A673 (cell line): ENCODE measurements around the gene TRABD2A. TPM values are rescaled to one million over a fixed set of nuclear protein-coding genes. Genes with fewer than 3 reads are reported as not detected.

ENCODE experiments used
- BruUV-seq: library from RNA; stranded (reverse); fragments of 400-500 nt; replicated peaks from 2 replicates; lab custom pipeline; 2021; lab: Mats Ljungman, UMichigan
- CTCF ChIA-PET: fragments of 300-600 bp; sonication (Branson Sonifier 250); formaldehyde crosslinking; loops from one replicate; lab custom pipeline; 2022; ENCODE audit warnings: antibody characterized with exemption; lab: Charles Lee
- POLR2A ChIA-PET: fragments of 300-600 bp; sonication (Branson Sonifier 250); formaldehyde crosslinking; loops from one replicate; lab custom pipeline; 2022; ENCODE audit warnings: antibody characterized with exemption; ENCODE audit not compliant: low non-redundant PET; lab: Charles Lee
- DNase-seq: peaks from one replicate; pipeline ENCODE4 v3.0.0-alpha.2; 2015; ENCODE audit warnings: low spot score
- H3K27ac ChIP-seq: fragments of 200-600 bp; sonication (generic); 2 replicates; pipeline ENCODE4 v1.5.1; 2016; ENCODE audit warnings: mixed run types, low read depth, mild to moderate bottlenecking, mixed read lengths, antibody characterized with exemption, low read length; ENCODE audit not compliant: poor library complexity, severe bottlenecking
- H3K27me3 ChIP-seq: fragments of 200-600 bp; sonication (generic); replicated peaks from 2 replicates; pipeline ENCODE4 v1.6.1; 2017; ENCODE audit warnings: mixed run types, low read depth, mild to moderate bottlenecking, mixed read lengths, antibody characterized with exemption, low read length; ENCODE audit not compliant: insufficient read depth, poor library complexity
- H3K36me3 ChIP-seq: fragments of 200-600 bp; sonication (generic); 2 replicates; pipeline ENCODE4 v1.6.1; 2016; ENCODE audit warnings: mixed run types, mild to moderate bottlenecking, mixed read lengths, antibody characterized with exemption, low read length; ENCODE audit not compliant: insufficient read depth, poor library complexity, severe bottlenecking
- H3K4me1 ChIP-seq: fragments of 200-600 bp; sonication (generic); 2 replicates; pipeline ENCODE4 v1.6.1; 2017; ENCODE audit warnings: mixed run types, mild to moderate bottlenecking, mixed read lengths, antibody characterized with exemption, low read length; ENCODE audit not compliant: insufficient read depth, poor library complexity, severe bottlenecking
- H3K4me3 ChIP-seq: fragments of 200-600 bp; sonication (generic); 2 replicates; pipeline ENCODE4 v1.5.1; 2016; ENCODE audit warnings: low read depth, mixed run types, mild to moderate bottlenecking, mixed read lengths, low read length; ENCODE audit not compliant: poor library complexity, severe bottlenecking
- H3K9me3 ChIP-seq: fragments of 200-600 bp; sonication (generic); 2 replicates; pipeline ENCODE4 v1.6.1; 2016; ENCODE audit warnings: mixed run types, low read depth, mild to moderate bottlenecking, mixed read lengths, antibody characterized with exemption, low read length; ENCODE audit not compliant: poor library complexity, severe bottlenecking
- EZH2 ChIP-seq: fragments of 200-600 bp; sonication (generic); IDR thresholded peaks from 2 replicates; pipeline ENCODE4 v1.6.1; 2017; ENCODE audit warnings: borderline replicate concordance, low read depth, mild to moderate bottlenecking, mixed read lengths, antibody characterized with exemption, low read length; ENCODE audit not compliant: poor library complexity, severe bottlenecking
- intact Hi-C: fragments of 100-400 bp; cut with micrococcal nuclease; formaldehyde crosslinking; loops from one replicate; pipeline ENCODE4 v1.10.0; 2022; ENCODE audit not compliant: unreplicated experiment
- total RNA-seq: library from RNA; stranded (reverse); gene quantifications from 2 replicates; pipeline ENCODE4 v1.2.3, GENCODE V29; 2021
- TF ChIP-seq, protein P1 (sequence below): fragments of 300-800, 200-600 bp; sonication (generic); conservative IDR thresholded peaks from 2 replicates; pipeline ENCODE4 v1.5.1; 2017; ENCODE audit warnings: low read depth, mild to moderate bottlenecking, antibody characterized with exemption, low read length, moderate library complexity, mixed read lengths

Gene TRABD2A
- total RNA-seq, 1 experiment from 2014 or later, result 0.67 TPM

DNA sequence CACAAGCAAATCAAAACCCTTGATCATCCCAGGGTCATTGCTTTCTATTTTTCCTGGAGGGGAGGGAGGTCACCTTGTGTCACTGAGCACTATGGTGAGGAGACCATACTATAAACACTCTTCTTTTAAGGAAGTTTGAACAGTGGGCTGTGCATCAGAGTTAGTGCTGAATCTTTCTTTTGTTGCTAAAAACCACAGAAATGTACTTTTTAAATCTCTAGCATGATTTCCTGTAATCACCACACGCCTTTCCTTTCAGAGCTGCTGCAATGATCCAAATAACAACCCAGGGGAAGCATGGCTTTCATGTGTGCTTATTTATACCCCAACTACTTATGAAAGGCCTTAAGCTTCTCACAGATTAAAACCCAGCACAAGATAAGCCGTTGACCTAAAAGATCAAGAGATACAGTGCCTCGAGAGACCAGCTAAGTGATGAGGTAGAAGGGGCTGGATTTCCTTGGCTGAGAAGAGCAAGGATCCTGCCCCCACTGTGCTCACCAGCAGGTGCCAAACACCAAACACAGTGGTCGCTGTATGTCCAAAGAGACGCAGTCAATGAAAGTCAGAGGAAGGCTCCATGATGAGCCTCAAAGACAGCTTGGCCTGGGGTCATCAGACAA, 34.7 kb downstream of the TRABD2A start:
- ChIA-PET POLR2A (no interaction called here), CTCF (no interaction called here)

DNA sequence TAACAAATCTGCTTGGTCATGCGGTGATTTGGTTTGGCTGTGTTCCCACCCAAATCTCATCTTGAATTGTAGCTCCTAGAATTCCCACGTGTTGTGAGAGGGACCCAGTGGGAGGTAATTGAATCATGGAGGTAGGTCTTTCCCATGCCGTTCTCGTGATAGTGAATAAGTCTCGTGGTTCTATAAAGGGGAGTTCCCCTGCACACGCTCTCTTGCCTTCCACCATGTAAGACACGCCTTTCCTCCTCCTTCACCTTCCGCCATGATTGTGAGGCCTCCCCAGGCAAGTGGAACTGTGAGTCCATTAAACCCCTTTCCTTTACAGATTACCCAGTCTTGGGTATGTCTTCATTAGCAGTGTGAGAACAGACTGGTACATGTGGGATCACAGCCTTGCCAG, 36.7 kb downstream of the TRABD2A start:
- POLR2A ChIA-PET, result no interaction called here
- DNase-seq, result no peak
- Histone ChIP-seq H3K27me3 (peaks cover 3% of the 10 kb centered on the region), H3K9me3 (no peaks in the 10 kb centered on the region), H3K27ac (no peak overlapping the region), H3K4me3 (no peak overlapping the region), H3K36me3 (no peaks in the 10 kb centered on the region), H3K4me1 (no peaks in the 10 kb centered on the region)
- CTCF ChIA-PET, result no interaction called here
- TF ChIP-seq, protein P1, sequence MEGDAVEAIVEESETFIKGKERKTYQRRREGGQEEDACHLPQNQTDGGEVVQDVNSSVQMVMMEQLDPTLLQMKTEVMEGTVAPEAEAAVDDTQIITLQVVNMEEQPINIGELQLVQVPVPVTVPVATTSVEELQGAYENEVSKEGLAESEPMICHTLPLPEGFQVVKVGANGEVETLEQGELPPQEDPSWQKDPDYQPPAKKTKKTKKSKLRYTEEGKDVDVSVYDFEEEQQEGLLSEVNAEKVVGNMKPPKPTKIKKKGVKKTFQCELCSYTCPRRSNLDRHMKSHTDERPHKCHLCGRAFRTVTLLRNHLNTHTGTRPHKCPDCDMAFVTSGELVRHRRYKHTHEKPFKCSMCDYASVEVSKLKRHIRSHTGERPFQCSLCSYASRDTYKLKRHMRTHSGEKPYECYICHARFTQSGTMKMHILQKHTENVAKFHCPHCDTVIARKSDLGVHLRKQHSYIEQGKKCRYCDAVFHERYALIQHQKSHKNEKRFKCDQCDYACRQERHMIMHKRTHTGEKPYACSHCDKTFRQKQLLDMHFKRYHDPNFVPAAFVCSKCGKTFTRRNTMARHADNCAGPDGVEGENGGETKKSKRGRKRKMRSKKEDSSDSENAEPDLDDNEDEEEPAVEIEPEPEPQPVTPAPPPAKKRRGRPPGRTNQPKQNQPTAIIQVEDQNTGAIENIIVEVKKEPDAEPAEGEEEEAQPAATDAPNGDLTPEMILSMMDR, result no peak
- no peak for TF ChIP-seq EZH2
- intact Hi-C loops, result no loop called here
- BruUV-seq, result no TSS peak

More for the DNA sequence above, 34.7 kb downstream of the TRABD2A start:
- Histone ChIP-seq H3K4me3 (no peak overlapping the region), H3K27me3 (peaks cover 11% of the 10 kb centered on the region), H3K4me1 (no peaks in the 10 kb centered on the region), H3K36me3 (no peaks in the 10 kb centered on the region), H3K27ac (no peak overlapping the region), H3K9me3 (no peaks in the 10 kb centered on the region)
- no TSS peak for BruUV-seq
- no peak for TF ChIP-seq EZH2
- TF ChIP-seq, protein P1, result no peak
- intact Hi-C loops, result no loop called here
- DNase-seq, result no peak

DNA sequence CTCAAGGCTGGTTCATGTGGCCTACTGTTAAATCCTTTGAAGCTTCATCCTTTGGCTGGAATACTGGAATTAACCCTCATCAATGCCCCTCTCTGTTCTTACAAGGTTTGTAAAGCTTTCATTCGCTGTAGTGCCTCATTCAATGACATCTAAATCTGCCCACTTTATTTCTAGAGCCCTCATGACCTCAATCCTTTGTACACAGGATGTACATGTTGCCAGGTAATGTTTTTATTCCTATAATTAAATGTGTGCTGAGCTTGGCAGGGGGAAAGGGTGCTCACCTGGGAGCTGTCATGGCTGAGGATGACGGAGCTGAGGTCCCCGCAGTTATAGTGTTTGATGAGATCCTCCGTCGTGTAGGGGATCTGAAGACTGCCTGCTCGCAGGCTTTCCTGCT, 39.3 kb downstream of the TRABD2A start:
- intact Hi-C loops, result no loop called here
- Histone ChIP-seq H3K4me3 (no peak overlapping the region), H3K27ac (no peak overlapping the region), H3K4me1 (no peaks in the 10 kb centered on the region), H3K27me3 (peaks cover 3% of the 10 kb centered on the region), H3K9me3 (no peaks in the 10 kb centered on the region), H3K36me3 (no peaks in the 10 kb centered on the region)
- no peak for DNase-seq
- BruUV-seq, result no TSS peak
- POLR2A ChIA-PET, result no interaction called here
- TF ChIP-seq, protein P1, result no peak
- no peak for TF ChIP-seq EZH2
- CTCF ChIA-PET, result no interaction called here
